Islet of Langerhans (tissue), 1 donor: ENCODE measurements around the gene SPG11.
"Not testable (repeated sequence)": the region's sequence is repeated elsewhere in the genome, so short reads cannot be mapped to it uniquely, and the experiment has no call there.

Experiments
- FAIRE-seq: peaks from one replicate; lab custom pipeline; 2011; peaks lifted over from hg19 to GRCh38; lab: Jason Lieb, UNC

Gene SPG11

GRCh38 chr15:44550734-44551133, 112.7 kb downstream of the SPG11 start:
- FAIRE-seq = no peak

GRCh38 chr15:44550256-44550655, 113.2 kb downstream of the SPG11 start:
- no peak for FAIRE-seq

GRCh38 chr15:44549152-44549551, 114.3 kb downstream of the SPG11 start:
- not testable (repeated sequence) for FAIRE-seq

- FAIRE-seq = no peak
Measured at GRCh38 chr15:44545913-44546802, 117.3 kb downstream of the SPG11 start.

GRCh38 chr15:44544745-44545144, 118.7 kb downstream of the SPG11 start:
- FAIRE-seq = not testable (repeated sequence)

GRCh38 chr15:44542596-44542995, 120.9 kb downstream of the SPG11 start:
- FAIRE-seq = no peak

GRCh38 chr15:44541282-44541958, 122.0 kb downstream of the SPG11 start:
- no peak for FAIRE-seq

- FAIRE-seq = no peak
Measured at GRCh38 chr15:44537735-44538240, 125.7 kb downstream of the SPG11 start.

GRCh38 chr15:44536962-44537734, 126.3 kb downstream of the SPG11 start, which contains the start of gene EIF3J:
Gene EIF3J, plus strand, starts transcription at chr15:44537147. Its CDS starts 48 bp downstream, at chr15:44537195.
- no peak for FAIRE-seq

GRCh38 chr15:44536302-44536961, 127.0 kb downstream of the SPG11 start:
- FAIRE-seq = no peak

GRCh38 chr15:44535523-44536301, 127.8 kb downstream of the SPG11 start:
- no peak for FAIRE-seq

GRCh38 chr15:44535092-44535491, 128.4 kb downstream of the SPG11 start:
- FAIRE-seq = no peak

- no peak for FAIRE-seq
Measured at GRCh38 chr15:44532689-44533088, 130.8 kb downstream of the SPG11 start.

- FAIRE-seq = not testable (repeated sequence)
Measured at GRCh38 chr15:44532275-44532674, 131.2 kb downstream of the SPG11 start.

- no peak for FAIRE-seq
Measured at GRCh38 chr15:44530653-44531052, 132.8 kb downstream of the SPG11 start.

- no peak for FAIRE-seq
Measured at GRCh38 chr15:44529864-44530604, 133.4 kb downstream of the SPG11 start.

GRCh38 chr15:44527241-44527640, 136.2 kb downstream of the SPG11 start:
- FAIRE-seq = no peak

- FAIRE-seq = no peak
Measured at GRCh38 chr15:44525018-44525417, 138.4 kb downstream of the SPG11 start.

- peak; percentile 41 for FAIRE-seq
Measured at GRCh38 chr15:44519537-44519936, 143.9 kb downstream of the SPG11 start.

GRCh38 chr15:44516436-44516835, 147.0 kb downstream of the SPG11 start:
- FAIRE-seq = no peak
